ENCODE data around the gene SLC11A1.

- TF ChIP-seq GATA2 (IDR thresholded peaks at IDR 0.05; ENCODE audit: low read depth, low read length), result no peak
- no peak for TF ChIP-seq GATA3 (IDR thresholded peaks at IDR 0.05; ENCODE audit: low read depth, low read length)
Observed at GRCh38 chr2:218421027-218421426, 39.0 kb downstream of the SLC11A1 start.

Data from SH-SY5Y (cell line).